Measurements from ENCODE around the gene INHBE. TPM values are rescaled to one million over a fixed set of nuclear protein-coding genes. Genes with fewer than 3 reads are reported as not detected.
"Not testable (repeated sequence)": the region's sequence is repeated elsewhere in the genome, so short reads cannot be mapped to it uniquely, and the experiment has no call there.

INHBE gene
- total RNA-seq, 2 donors from 2014 or later, result not detected

- DNase-seq (peak; percentile 97), ATAC-seq (peak; percentile 98 to 99)
- intact Hi-C loops (cut with DNase I), result no loop called here
Observed at GRCh38 chr12:57487597-57488401, 32.7 kb downstream of the INHBE start, which contains the start of gene MARS1. Gene MARS1 (plus strand): TSS chr12:57488068. CDS start chr12:57488091, 23 bp downstream.

- intact Hi-C loops (cut with DNase I), result no loop called here
- DNase-seq, result no peak
- peak in 1 of 2 donors; percentile 28 for ATAC-seq
Observed at GRCh38 chr12:57488402-57489156, 33.5 kb downstream of the INHBE start.

- DNase-seq (no peak), ATAC-seq (no peak)
- intact Hi-C loops (cut with DNase I), result no loop called here
Observed at GRCh38 chr12:57489157-57489641, 34.1 kb downstream of the INHBE start.

- DNase-seq (no peak), ATAC-seq (no peak)
- intact Hi-C loops (cut with DNase I), result no loop called here
Observed at GRCh38 chr12:57490126-57490525, 35.0 kb downstream of the INHBE start.

DNA sequence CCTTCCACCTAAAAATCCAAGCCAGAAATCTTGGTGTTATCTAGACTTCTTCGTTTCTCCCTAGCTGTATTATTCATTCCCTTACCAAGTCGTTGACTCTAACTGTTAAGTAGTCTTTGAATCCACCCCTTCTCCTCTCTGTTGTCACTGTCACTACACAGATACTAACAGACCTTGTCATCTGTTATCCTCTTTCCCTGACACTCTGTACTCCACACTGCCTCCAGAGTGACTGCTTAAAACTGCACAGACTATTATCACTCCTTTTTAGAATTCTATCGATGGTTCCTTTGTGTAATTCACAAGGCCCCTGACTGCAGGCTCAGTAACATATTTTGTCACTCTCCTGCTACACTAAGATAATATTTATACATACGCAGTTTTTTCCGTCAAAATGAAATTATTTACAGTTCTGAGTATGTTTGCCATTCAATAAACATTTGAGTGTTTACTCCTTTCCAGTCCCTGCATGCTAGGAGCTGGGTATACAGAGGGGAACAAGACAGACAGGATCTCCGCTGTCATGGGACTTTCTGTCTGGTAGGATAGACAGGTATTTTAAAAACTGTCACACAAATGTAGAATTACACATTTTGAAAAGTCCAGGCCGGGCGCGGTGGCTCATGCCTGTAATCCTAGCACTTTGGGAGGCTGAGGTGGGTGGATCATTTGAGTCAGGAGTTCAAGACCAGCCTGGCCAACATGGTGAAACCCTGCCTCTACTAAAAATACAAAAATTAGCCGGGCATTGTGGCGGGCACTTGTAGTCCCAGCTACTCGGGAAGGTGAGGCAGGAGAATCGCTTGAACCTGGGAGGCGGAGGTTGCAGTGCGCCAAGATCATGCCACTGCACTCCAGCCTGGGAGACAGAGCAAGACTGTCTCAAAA, 36.5 kb downstream of the INHBE start:
- intact Hi-C loops (cut with DNase I), result no loop called here
- ATAC-seq (no peak), DNase-seq (no peak)

GRCh38 chr12:57495051-57495701, 40.1 kb downstream of the INHBE start:
- DNase-seq; ATAC-seq; intact Hi-C loops (cut with DNase I): not testable (repeated sequence)

DNA sequence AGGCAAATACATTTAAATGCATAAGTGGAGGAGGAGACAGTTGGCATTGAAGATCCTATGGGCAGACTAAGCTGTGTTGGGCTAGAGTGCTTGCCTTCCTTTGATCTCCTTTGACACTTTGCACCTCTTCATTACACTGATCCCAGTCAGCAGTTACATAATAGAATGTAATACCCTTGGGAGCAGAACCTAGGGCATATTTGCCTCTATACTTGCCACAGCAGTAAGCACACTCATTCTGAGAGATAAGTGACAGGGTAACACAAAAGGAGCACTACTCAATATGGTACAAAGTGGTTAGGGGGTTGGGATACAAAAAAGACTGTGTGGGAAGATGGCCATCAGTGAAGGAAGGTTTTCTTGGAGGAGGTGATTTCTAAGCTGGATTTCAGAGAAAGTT, 41.7 kb downstream of the INHBE start:
- intact Hi-C loops (cut with DNase I), result no loop called here
- DNase-seq, result no peak
- ATAC-seq, result no peak

GRCh38 chr12:57497223-57498131, 42.4 kb downstream of the INHBE start:
- DNase-seq (no peak), ATAC-seq (no peak)
- intact Hi-C loops (cut with DNase I), result no loop called here

GRCh38 chr12:57498132-57498502, 43.0 kb downstream of the INHBE start:
- no peak for DNase-seq
- ATAC-seq, result no peak
- intact Hi-C loops (cut with DNase I), result no loop called here

GRCh38 chr12:57498571-57498970, 43.5 kb downstream of the INHBE start:
- no peak for ATAC-seq
- intact Hi-C loops (cut with DNase I), result no loop called here
- no peak for DNase-seq

DNA sequence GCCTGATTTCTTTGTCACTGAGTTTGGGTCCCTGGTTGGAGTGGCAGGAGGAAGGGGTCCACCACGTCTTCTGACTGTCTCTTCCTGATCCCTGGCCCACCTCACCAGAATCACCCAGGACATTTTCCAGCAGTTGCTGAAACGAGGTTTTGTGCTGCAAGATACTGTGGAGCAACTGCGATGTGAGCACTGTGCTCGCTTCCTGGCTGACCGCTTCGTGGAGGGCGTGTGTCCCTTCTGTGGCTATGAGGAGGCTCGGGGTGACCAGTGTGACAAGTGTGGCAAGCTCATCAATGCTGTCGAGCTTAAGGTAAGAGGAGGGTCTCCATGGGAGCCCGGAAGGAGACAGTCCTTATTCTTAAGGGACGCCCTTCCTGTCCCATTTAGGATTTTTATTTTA, 45.1 kb downstream of the INHBE start:
- DNase-seq (no peak), ATAC-seq (no peak)
- intact Hi-C loops (cut with DNase I), result no loop called here

DNA sequence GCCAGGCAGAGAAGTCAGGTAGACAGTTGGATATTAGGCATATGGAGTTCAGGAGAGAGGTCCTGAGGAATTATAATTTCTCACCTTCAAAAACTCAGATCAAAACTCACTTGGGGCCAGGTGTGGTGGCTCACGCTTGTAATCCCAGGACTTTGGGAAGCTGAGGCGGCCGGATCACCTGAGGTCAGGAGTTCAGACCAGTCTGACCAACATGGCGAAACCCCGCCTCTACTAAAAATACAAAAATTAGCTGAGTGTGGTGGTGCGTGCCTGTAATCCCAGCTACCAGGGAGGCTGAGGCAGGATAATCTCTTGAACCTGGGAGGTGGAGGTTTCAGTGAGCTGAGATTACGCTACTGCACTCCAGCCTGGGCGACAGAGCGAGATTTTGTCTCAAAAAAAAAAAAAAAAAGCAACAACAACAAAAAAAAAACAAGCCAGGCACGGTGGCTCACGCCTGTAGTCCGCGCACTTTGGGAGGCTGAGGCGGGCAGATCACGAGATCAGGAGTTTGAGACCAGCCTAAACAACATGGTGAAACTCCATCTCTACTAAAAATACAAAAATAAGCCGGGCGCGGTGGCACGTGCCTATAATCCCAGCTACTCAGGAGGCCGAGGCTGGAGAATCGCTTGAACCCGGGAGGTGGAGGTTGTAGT, 47.3 kb downstream of the INHBE start:
- intact Hi-C loops (cut with DNase I); DNase-seq: not testable (repeated sequence)

DNA sequence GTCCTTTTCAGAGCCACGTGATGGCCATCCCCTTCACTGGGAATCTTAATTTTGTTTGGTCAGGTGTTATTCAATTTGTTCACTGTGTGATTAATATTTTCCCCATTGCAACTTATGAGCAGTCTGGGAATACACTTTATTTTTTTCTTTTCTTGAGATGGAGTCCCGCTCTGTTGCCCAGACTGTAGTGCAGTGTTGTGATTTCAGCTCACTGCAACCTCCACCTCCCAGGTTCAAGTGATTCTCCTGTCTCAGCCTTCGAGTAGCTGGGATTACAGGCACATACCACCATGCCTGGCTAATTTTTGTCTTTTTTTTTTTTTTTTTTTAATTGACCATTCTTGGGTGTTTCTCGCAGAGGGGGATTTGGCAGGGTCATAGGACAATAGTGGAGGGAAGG, 51.4 kb downstream of the INHBE start:
- ATAC-seq; DNase-seq; intact Hi-C loops (cut with DNase I): not testable (repeated sequence)

More for the DNA sequence above, 47.3 kb downstream of the INHBE start:
- ATAC-seq, result not testable (repeated sequence)
